Measurements from ENCODE around the gene TRABD2B.

TRABD2B gene

DNA sequence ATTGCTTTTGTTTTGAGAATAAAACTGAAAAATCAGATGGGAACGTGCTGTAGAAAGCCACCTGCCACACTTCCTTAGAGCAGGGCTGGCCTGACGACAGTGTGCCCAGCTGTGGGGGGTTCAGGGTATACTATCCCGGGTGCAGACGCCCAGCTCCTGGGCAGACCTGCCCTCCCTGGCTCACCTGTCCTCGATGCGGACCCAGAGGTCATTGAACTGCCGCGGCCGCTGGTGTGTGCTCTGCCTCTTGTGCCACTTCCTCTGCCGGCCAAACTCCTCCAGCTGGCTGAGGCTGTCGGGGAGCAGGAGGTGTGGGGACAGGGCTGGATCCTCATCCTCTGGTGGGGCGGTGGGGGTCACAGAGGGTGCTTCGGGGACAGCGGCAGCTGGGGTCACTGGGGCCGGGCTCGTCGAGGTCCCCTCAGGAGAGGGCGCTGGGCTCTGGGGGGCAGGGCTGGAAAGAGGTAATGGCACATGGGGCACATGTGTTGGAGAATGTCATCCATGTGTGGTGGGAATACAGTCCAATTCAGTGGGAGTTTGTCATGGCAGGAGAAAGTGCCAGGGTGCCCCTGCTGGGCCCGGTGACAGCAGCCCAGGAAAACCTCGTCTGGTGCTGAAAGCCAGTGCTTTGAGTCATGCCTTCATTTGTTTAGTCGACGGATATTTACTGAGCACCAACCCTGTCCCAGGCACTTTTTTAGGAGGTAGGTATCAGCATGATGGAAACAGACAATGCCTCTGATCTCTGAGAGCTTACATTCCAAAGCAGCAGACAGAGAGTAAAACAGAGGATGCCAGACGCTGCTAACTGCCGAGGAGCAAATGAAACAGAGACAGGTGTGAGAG lies 222.0 kb downstream of the TRABD2B start:
- TF ChIP-seq, protein P1, sequence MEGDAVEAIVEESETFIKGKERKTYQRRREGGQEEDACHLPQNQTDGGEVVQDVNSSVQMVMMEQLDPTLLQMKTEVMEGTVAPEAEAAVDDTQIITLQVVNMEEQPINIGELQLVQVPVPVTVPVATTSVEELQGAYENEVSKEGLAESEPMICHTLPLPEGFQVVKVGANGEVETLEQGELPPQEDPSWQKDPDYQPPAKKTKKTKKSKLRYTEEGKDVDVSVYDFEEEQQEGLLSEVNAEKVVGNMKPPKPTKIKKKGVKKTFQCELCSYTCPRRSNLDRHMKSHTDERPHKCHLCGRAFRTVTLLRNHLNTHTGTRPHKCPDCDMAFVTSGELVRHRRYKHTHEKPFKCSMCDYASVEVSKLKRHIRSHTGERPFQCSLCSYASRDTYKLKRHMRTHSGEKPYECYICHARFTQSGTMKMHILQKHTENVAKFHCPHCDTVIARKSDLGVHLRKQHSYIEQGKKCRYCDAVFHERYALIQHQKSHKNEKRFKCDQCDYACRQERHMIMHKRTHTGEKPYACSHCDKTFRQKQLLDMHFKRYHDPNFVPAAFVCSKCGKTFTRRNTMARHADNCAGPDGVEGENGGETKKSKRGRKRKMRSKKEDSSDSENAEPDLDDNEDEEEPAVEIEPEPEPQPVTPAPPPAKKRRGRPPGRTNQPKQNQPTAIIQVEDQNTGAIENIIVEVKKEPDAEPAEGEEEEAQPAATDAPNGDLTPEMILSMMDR (conservative IDR thresholded peaks at IDR 0.05; ENCODE audit: control insufficient read depth, insufficient read depth, low read depth, low read length), result no peak
- no peak for DNase-seq (ENCODE audit: low read depth)
- H3K4me3 ChIP-seq (ENCODE audit: control insufficient read depth, low read depth, low read length), result no peak overlapping the region

GRCh38 chr1:47772960-47773682 lies 224.1 kb downstream of the TRABD2B start:
- no peak overlapping the region for H3K4me3 ChIP-seq (ENCODE audit: control insufficient read depth, low read depth, low read length)
- DNase-seq (ENCODE audit: low read depth), result no peak
- TF ChIP-seq, protein P1 (conservative IDR thresholded peaks at IDR 0.05; ENCODE audit: control insufficient read depth, insufficient read depth, low read depth, low read length), result no peak

GRCh38 chr1:47772281-47772680 lies 224.9 kb downstream of the TRABD2B start:
- H3K4me3 ChIP-seq (ENCODE audit: control insufficient read depth, low read depth, low read length), result no peak overlapping the region
- no peak for DNase-seq (ENCODE audit: low read depth)
- TF ChIP-seq, protein P1 (conservative IDR thresholded peaks at IDR 0.05; ENCODE audit: control insufficient read depth, insufficient read depth, low read depth, low read length), result no peak

- DNase-seq (ENCODE audit: low read depth), result no peak
Observed at GRCh38 chr1:47771751-47772150, 225.4 kb downstream of the TRABD2B start.

GRCh38 chr1:47769983-47770382 lies 227.2 kb downstream of the TRABD2B start:
- no peak for DNase-seq (ENCODE audit: low read depth)
- no peak overlapping the region for H3K4me3 ChIP-seq (ENCODE audit: control insufficient read depth, low read depth, low read length)
- TF ChIP-seq, protein P1 (conservative IDR thresholded peaks at IDR 0.05; ENCODE audit: control insufficient read depth, insufficient read depth, low read depth, low read length), result no peak

More at GRCh38 chr1:47771751-47772150, 225.4 kb downstream of the TRABD2B start:
- H3K4me3 ChIP-seq (ENCODE audit: control insufficient read depth, low read depth, low read length), result no peak overlapping the region
- TF ChIP-seq, protein P1 (conservative IDR thresholded peaks at IDR 0.05; ENCODE audit: control insufficient read depth, insufficient read depth, low read depth, low read length), result no peak

DNA sequence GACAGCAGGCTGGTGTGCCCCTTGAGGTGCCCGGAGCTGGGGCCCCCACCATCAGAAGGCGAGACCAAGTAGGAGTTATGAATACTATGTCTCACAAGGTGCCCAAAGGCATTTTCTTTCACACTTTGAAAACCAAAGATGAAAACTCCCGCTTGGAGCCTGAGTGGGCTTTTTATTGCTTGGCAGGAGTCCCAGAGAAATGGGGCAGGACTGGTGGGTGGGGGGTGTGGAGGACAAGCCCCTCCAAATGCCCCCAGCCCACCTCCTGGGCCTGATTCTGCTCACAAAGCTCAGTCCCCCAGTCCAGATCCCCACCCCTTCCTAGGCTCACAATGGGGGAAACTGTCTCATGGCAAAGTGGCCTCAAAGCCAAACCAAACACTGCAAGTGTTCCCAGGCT lies 227.9 kb downstream of the TRABD2B start:
- no peak overlapping the region for H3K4me3 ChIP-seq (ENCODE audit: control insufficient read depth, low read depth, low read length)
- TF ChIP-seq, protein P1 (conservative IDR thresholded peaks at IDR 0.05; ENCODE audit: control insufficient read depth, insufficient read depth, low read depth, low read length), result no peak
- no peak for DNase-seq (ENCODE audit: low read depth)
